Pancreas (tissue), 10 donors: Measurements from ENCODE around the gene RAB35. TPM values are rescaled to one million over a fixed set of nuclear protein-coding genes. Genes with fewer than 3 reads are reported as not detected.

Experiments
- ATAC-seq, 4 donors: fragments of 200-7000 bp; cut with Tn5 transposase; one replicate each; pipeline versions ENCODE4 v1.8.0 to v1.9.1; 2020; ENCODE audit warnings: mild to moderate bottlenecking in 4 of 4, moderate library complexity in 4 of 4
- DNase-seq, 6 donors: peaks; one replicate each; pipeline ENCODE4 v3.0.0-alpha.2; 2020
- FAIRE-seq: peaks from 2 replicates; lab custom pipeline; 2012; peaks lifted over from hg19 to GRCh38; lab: Jason Lieb, UNC
- H3K27ac ChIP-seq, 4 donors: fragments of 200-600 bp; sonication (generic); 1 replicate in 3 of 4; 2 replicates in 1 of 4; pipeline versions ENCODE4 v1.5.0 to v1.8.0; 2020
- H3K27me3 ChIP-seq, 4 donors: fragments of 200-600 bp; one replicate each; pipeline ENCODE4 v1.8.0; 2021
- H3K36me3 ChIP-seq, 3 donors: fragments of 200-600 bp; sonication (generic) in 1 of 3; one replicate each; pipeline versions ENCODE4 v1.5.0 to v1.8.0; 2020 to 2021
- H3K4me1 ChIP-seq, 3 donors: fragments of 200-600 bp; one replicate each; pipeline ENCODE4 v1.8.0; 2021
- H3K4me3 ChIP-seq, 4 donors: fragments of 200-600 bp; sonication (generic) in 2 of 4; one replicate each; pipeline versions ENCODE4 v1.5.0 to v1.8.0; 2020 to 2021
- H3K9me3 ChIP-seq, 4 donors: fragments of 200-600 bp; one replicate each; pipeline ENCODE4 v1.8.0; 2021
- WGBS, 2 donors: extraction: QIAGEN DNeasy Blood & Tissue Kit; methylation state at CpG; one replicate each; pipeline ENCODE4 v1.1.7; 2013; 5-methylcytosine and 5-hydroxymethylcytosine counted together
- intact Hi-C, 3 donors: fragments of 100-400 bp; cut with DNase I; formaldehyde crosslinking; loops; one replicate each; pipeline versions ENCODE4 v1.11.1 to v1.14.2; 2022
- polyA plus RNA-seq, 2 donors: library from polyadenylated mRNA; stranded (reverse); fragments of 200-250 nt; gene quantifications; one replicate each; pipeline ENCODE4 v1.2.3, GENCODE V29; 2013
- total RNA-seq, 6 donors: library from RNA; stranded (reverse); fragmentation: NEBNext Ultra II Directional in 4 of 6; extraction: Animal tissue kit (Norgen Biotek cat#: 25700) in 4 of 6; gene quantifications; one replicate each; pipeline versions ENCODE4 v1.2.1 to v1.2.4, GENCODE V29; 2021 to 2023
- TF ChIP-seq, protein P1 (sequence below), 4 donors: fragments of 200-600 bp; sonication (generic) in 3 of 4; IDR thresholded peaks; one replicate each; pipeline versions ENCODE4 v1.5.0 to v1.8.0; 2021; ENCODE audit warnings: antibody characterized with exemption in 4 of 4
- donor health status: healthy with polysubstance abuse.
- donor health status: DM: no; HTN: no; CAD: no; lungs with moderate emphysema.
- donor health status: DM: no; HTN: no; CAD: no.
- donor health status: control.
- donor health status: control.
- donor health status: Bipolar disorder and iron deficiency.
- donor health status: DM: yes; HTN: yes; CAD: no.
- donor health status: DM: no; HTN: no; CAD: no.
- donor health status: DM: no; HTN: no; CAD: no.
- donor health status: DM: yes; HTN: yes; CAD: no.

RAB35 gene
- total and polyA plus RNA-seq, 8 donors = 10.7 to 23.0 (median 14.5) TPM

DNA sequence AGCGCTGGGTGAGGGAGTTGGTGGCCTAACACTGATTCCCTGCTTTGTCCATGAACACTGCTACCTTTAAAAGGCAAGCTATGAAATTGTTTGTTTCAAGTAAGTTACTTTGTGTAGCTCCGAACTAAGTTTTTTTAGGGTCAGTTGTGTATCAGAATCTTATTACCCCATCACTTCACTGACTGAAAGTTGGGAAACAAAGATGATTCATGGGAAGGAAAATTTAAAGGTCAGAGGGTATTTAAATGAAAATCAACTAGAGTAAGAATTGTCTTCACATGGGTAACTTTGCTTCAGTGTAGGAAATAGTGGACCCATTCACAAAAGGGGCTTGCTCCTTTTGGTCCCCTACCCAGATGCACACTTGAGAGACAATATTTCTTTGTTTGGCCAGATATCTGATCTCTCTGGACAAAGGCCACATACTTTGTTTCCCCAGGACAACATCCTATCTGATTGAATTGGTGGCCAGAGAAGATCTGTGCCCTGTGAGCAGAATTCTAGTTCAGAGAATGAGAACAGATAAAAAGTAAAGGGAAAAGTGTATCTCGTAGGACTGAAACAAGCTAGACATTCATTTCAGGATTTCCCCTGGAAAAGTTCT, 53.5 kb downstream of the RAB35 start:
- intact Hi-C loops = no loop called here
- no peaks in the 10 kb centered on the region for H3K9me3 ChIP-seq
- H3K36me3 ChIP-seq = no peaks in the 10 kb centered on the region
- H3K4me3 ChIP-seq = no peak overlapping the region
- no peak for FAIRE-seq
- ATAC-seq = no peak
- H3K4me1 ChIP-seq = no peaks in the 10 kb centered on the region
- H3K27me3 ChIP-seq = no peaks in the 10 kb centered on the region
- 85 to 92% methylated on average over 3 of the region's 3 CpGs for WGBS, 2 donors
- no peak for DNase-seq
- H3K27ac ChIP-seq = no peak overlapping the region
- TF ChIP-seq, protein P1, sequence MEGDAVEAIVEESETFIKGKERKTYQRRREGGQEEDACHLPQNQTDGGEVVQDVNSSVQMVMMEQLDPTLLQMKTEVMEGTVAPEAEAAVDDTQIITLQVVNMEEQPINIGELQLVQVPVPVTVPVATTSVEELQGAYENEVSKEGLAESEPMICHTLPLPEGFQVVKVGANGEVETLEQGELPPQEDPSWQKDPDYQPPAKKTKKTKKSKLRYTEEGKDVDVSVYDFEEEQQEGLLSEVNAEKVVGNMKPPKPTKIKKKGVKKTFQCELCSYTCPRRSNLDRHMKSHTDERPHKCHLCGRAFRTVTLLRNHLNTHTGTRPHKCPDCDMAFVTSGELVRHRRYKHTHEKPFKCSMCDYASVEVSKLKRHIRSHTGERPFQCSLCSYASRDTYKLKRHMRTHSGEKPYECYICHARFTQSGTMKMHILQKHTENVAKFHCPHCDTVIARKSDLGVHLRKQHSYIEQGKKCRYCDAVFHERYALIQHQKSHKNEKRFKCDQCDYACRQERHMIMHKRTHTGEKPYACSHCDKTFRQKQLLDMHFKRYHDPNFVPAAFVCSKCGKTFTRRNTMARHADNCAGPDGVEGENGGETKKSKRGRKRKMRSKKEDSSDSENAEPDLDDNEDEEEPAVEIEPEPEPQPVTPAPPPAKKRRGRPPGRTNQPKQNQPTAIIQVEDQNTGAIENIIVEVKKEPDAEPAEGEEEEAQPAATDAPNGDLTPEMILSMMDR (IDR thresholded peaks at IDR 0.05) = no peak

GRCh38 chr12:120061575-120062214, 54.9 kb downstream of the RAB35 start:
- Histone ChIP-seq H3K9me3 (no peaks in the 10 kb centered on the region), H3K27ac (no peak overlapping the region), H3K4me3 (no peak overlapping the region), H3K36me3 (no peaks in the 10 kb centered on the region), H3K4me1 (no peaks in the 10 kb centered on the region), H3K27me3 (no peaks in the 10 kb centered on the region)
- TF ChIP-seq, protein P1 (IDR thresholded peaks at IDR 0.05) = no peak
- DNase-seq (no peak), FAIRE-seq (no peak), ATAC-seq (no peak)
- 83 to 86% methylated on average over 10 of the region's 10 CpGs for WGBS, 2 donors
- intact Hi-C loops = no loop called here

GRCh38 chr12:120060717-120061116, 55.8 kb downstream of the RAB35 start:
- intact Hi-C loops = no loop called here
- no peak for ATAC-seq
- H3K27me3 ChIP-seq = no peaks in the 10 kb centered on the region
- no peaks in the 10 kb centered on the region for H3K36me3 ChIP-seq
- no peaks in the 10 kb centered on the region for H3K4me1 ChIP-seq
- TF ChIP-seq, protein P1 (IDR thresholded peaks at IDR 0.05) = no peak
- no peak overlapping the region for H3K27ac ChIP-seq
- H3K9me3 ChIP-seq = no peaks in the 10 kb centered on the region
- 86 to 93% methylated on average over 5 of the region's 5 CpGs for WGBS, 2 donors
- no peak for DNase-seq
- no peak for FAIRE-seq
- H3K4me3 ChIP-seq = no peak overlapping the region

DNA sequence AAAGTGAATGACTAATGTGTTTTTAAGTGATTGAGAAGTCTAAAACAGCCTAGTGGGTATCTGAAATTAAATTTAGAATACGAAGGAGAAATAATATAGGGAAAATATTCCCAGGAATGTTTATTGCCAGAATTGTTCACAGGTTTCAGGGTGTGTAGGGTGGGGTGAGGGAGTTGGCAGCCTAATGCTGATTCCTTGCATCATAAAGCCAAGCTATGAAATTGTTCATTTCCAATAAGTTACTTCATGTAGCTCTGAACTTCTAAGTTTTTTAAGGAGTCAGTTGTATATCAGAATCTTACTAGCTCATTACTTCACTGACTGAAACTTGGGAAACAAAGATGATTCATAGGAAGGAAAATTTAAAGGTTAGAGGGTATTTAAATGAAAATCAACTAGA, 56.4 kb downstream of the RAB35 start:
- Histone ChIP-seq H3K27ac (no peak overlapping the region), H3K4me3 (no peak overlapping the region), H3K4me1 (no peaks in the 10 kb centered on the region), H3K9me3 (no peaks in the 10 kb centered on the region), H3K36me3 (no peaks in the 10 kb centered on the region), H3K27me3 (no peaks in the 10 kb centered on the region)
- TF ChIP-seq, protein P1 (IDR thresholded peaks at IDR 0.05) = no peak
- FAIRE-seq = no peak
- DNase-seq = no peak
- intact Hi-C loops = no loop called here
- ATAC-seq = no peak
- WGBS, 2 donors = 83 to 97% methylated on average over 1 of the region's 1 CpG

DNA sequence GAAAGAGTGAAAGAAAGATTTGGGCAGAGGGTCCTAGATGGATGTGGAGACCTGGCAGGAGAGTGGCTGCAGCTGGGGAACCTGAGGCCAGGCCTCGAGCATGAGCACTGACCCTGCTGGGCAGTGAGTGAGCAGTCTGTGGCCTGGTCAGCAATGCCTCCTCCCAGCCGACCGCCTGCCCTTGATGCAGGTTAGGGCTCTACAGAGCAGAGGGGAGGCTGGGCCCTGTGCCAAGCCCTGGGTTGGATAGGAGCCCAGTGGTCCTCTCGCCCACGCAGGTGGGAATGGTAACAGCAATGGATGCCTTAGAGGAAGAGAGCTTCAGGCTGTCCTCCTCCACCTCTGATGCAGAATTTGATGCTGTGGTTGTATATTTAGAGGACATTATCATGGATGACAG, 59.8 kb downstream of the RAB35 start:
- Histone ChIP-seq H3K27ac (no peak overlapping the region), H3K4me1 (no peaks in the 10 kb centered on the region), H3K9me3 (no peaks in the 10 kb centered on the region), H3K4me3 (no peak overlapping the region), H3K27me3 (no peaks in the 10 kb centered on the region), H3K36me3 (no peaks in the 10 kb centered on the region)
- DNase-seq (peak in 2 of 6 donors; percentile 32 to 43), ATAC-seq (no peak), FAIRE-seq (no peak)
- WGBS, 2 donors = 78 to 88% methylated on average over 5 of the region's 5 CpGs
- intact Hi-C loops = no loop called here
- TF ChIP-seq, protein P1 (IDR thresholded peaks at IDR 0.05) = no peak
